ENCODE measurements around the gene MYL6. TPM values are rescaled to one million over a fixed set of nuclear protein-coding genes. Genes with fewer than 3 reads are reported as not detected.
A peak's percentile ranks its signal among the peaks of the same experiment; 100 is the strongest.
"Not testable (repeated sequence)": the region's sequence is repeated elsewhere in the genome, so short reads cannot be mapped to it uniquely, and the experiment has no call there.

Gene MYL6
- total and polyA plus RNA-seq, 4 donors, result 1,811 to 7,311 (median 4,603) TPM

DNA sequence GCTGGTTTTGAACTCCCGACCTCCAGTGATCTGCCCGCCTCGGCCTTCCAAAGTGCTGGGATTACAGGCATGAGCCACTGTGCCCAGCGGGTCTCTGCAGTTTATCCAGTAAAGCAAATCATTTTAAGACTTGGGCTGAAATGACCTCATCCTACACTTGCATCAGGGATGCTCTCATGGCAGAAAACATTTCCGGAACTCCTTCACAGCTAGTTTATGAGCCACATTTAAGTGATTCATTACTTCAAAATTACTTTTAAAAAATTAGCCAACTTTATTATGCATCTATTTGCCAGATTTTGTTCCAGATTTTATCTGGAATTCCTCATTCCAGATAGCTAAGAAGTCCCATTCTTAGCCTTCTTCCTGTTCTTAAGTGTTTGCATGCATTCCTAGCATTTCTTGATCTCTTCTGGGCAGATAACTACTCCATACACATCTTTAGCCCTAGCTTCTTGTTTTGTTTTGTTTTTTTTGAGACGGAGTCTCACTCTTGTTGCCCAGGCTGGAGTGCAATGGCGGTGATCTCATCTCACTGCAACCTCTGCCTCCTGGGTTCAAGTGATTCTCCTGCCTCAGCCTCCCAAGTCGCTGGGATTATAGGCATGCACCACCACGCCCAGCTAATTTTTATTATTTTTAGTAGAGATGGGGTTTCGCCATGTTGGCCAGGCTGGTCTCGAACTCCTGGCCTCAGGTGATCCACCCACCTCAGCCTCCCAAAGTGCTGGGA lies 38.8 kb downstream of the MYL6 start:
- H3K4me3 ChIP-seq (ENCODE audit: low read length in 2 of 2); H3K4me1 ChIP-seq (ENCODE audit: control insufficient read depth in 1 of 2, insufficient read depth in 2 of 2, low read length in 2 of 2); H3K36me3 ChIP-seq (ENCODE audit: control insufficient read depth in 1 of 2, insufficient read depth in 2 of 2, low read length in 1 of 2); H3K27me3 ChIP-seq (ENCODE audit: control insufficient read depth in 1 of 2, insufficient read depth in 2 of 2, low read length in 1 of 2); H3K9me3 ChIP-seq (ENCODE audit: control insufficient read depth, low read length); intact Hi-C loops (cut with DNase I): not testable (repeated sequence)
- peak in 1 of 2 donors; percentile 59 for DNase-seq
- H3K27ac ChIP-seq (ENCODE audit: low read depth in 1 of 2, low read length in 2 of 2), result peak overlapping the region in 1 of 2 donors; percentile 30
- 34 to 35% methylated on average over 11 of the region's 11 CpGs for WGBS, 2 donors
- peak; percentile 61 for ATAC-seq (ENCODE audit: low FRiP score)

DNA sequence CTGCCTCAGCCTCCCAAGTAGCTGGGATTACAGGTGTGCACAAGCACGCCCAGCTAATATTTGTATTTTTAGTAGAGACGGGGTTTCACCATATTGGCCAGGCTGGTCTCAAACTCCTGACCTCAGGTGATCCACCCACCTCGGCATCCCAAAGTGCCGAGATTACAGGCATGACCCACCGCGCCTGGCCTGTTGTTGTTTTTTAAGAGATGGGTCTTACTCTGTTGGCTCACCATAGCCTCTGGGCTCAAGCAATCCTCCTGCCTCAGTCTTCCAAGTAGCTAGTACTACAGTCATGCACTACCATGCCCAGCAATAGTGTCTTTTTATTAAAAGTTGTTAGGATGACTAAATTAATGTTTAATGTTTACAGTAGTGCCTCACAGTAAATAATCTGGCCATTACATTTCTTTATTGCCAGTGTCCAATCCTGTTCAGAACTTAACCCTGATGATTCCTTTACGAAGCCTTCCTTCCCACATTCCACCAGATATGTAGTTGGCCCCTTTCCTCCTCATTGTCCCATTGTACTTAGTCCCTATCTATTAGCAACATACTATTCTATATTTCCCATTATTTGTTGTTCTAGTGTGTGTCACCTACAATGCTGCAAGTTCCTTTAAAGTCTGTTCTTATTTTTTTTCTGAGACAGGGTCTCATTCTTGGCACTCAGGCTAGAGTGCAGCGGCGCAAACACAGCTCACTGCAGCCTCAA lies 39.9 kb downstream of the MYL6 start:
- H3K36me3 ChIP-seq (ENCODE audit: control insufficient read depth in 1 of 2, insufficient read depth in 2 of 2, low read length in 1 of 2), result no peaks in the 10 kb centered on the region
- H3K4me1 ChIP-seq (ENCODE audit: control insufficient read depth in 1 of 2, insufficient read depth in 2 of 2, low read length in 2 of 2), result no peaks in the 10 kb centered on the region
- no peak overlapping the region for H3K4me3 ChIP-seq (ENCODE audit: low read length in 2 of 2)
- H3K27ac ChIP-seq (ENCODE audit: low read depth in 1 of 2, low read length in 2 of 2), result no peak overlapping the region
- no peak for ATAC-seq (ENCODE audit: low FRiP score)
- no peak for DNase-seq
- 71 to 77% methylated on average over 9 of the region's 9 CpGs for WGBS, 2 donors
- intact Hi-C loops (cut with DNase I), result no loop called here
- no peaks in the 10 kb centered on the region for H3K9me3 ChIP-seq (ENCODE audit: control insufficient read depth, low read length)
- no peaks in the 10 kb centered on the region for H3K27me3 ChIP-seq (ENCODE audit: control insufficient read depth in 1 of 2, insufficient read depth in 2 of 2, low read length in 1 of 2)

DNA sequence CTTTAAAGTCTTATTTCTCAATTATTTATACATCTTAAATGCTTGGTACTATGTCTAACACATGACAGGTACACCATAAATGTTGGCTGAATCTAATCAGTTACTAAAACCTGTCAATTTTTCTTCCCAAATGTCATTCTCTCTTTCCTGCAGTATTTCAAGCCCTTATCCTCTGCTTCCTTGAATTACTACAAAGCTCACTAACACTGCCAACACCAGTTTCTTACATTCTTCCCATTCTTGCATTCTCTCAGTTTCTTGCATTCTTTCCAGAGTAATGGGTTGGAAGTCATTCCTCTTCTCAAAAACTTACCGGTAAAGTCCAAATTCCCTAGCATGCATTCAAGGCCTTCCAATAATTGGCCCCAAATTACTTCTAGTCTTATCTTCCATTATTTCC lies 40.7 kb downstream of the MYL6 start:
- ATAC-seq (ENCODE audit: low FRiP score), result no peak
- Histone ChIP-seq H3K36me3 (ENCODE audit: control insufficient read depth in 1 of 2, insufficient read depth in 2 of 2, low read length in 1 of 2) (no peaks in the 10 kb centered on the region), H3K27ac (ENCODE audit: low read depth in 1 of 2, low read length in 2 of 2) (no peak overlapping the region), H3K27me3 (ENCODE audit: control insufficient read depth in 1 of 2, insufficient read depth in 2 of 2, low read length in 1 of 2) (no peaks in the 10 kb centered on the region), H3K4me3 (ENCODE audit: low read length in 2 of 2) (no peak overlapping the region), H3K4me1 (ENCODE audit: control insufficient read depth in 1 of 2, insufficient read depth in 2 of 2, low read length in 2 of 2) (no peaks in the 10 kb centered on the region), H3K9me3 (ENCODE audit: control insufficient read depth, low read length) (no peaks in the 10 kb centered on the region)
- DNase-seq, result no peak
- intact Hi-C loops (cut with DNase I), result no loop called here
- 7% methylated on average over 1 of the region's 1 CpG for WGBS, 2 donors

DNA sequence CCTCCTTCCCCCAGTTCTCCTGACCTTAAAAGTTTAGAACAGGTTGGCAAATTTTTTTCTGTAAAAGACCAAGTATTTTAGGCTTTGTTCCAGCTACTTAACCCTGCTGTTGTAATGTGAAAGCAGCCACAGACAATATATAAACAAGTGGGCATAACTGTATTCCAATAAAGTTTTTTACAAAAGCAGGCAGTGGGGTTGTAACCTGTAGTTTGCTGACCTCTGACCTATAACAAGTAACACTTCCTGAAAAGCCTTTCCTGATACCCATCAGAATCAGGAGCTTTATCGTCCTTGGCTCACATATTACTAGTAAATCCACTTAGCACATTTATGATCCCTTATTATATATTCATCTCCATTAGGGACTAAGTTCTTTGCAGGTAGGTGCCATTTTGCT lies 44.2 kb downstream of the MYL6 start:
- DNase-seq (no peak), ATAC-seq (ENCODE audit: low FRiP score) (no peak)
- Histone ChIP-seq H3K27me3 (ENCODE audit: control insufficient read depth in 1 of 2, insufficient read depth in 2 of 2, low read length in 1 of 2) (no peaks in the 10 kb centered on the region), H3K27ac (ENCODE audit: low read depth in 1 of 2, low read length in 2 of 2) (no peak overlapping the region), H3K9me3 (ENCODE audit: control insufficient read depth, low read length) (no peaks in the 10 kb centered on the region), H3K4me3 (ENCODE audit: low read length in 2 of 2) (no peak overlapping the region), H3K36me3 (ENCODE audit: control insufficient read depth in 1 of 2, insufficient read depth in 2 of 2, low read length in 1 of 2) (peaks cover 4 to 6% of the 10 kb centered on the region in 2 donors), H3K4me1 (ENCODE audit: control insufficient read depth in 1 of 2, insufficient read depth in 2 of 2, low read length in 2 of 2) (no peaks in the 10 kb centered on the region)
- 43 to 67% methylated on average over 1 of the region's 1 CpG for WGBS, 2 donors
- intact Hi-C loops (cut with DNase I), result no loop called here

DNA sequence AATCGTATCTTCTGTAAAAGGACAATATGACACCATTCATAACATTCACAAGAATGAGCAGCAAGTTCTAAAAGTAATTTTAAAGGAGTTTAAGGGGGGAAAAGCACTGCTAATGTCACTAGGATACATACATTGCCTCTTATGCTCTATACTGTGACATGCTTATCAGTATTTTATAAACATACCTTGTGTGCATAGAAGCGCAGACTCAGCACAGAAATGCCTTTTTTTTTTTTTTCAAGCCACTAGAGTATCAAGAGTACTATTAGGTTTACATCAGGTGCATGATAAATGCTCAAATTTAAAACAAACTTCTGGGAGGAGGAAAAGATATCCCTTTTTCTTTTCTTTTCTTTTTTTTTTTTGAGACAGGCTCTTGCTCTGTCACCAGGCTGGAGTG lies 44.7 kb downstream of the MYL6 start:
- DNase-seq (no peak), ATAC-seq (ENCODE audit: low FRiP score) (no peak)
- intact Hi-C loops (cut with DNase I), result no loop called here
- Histone ChIP-seq H3K4me3 (ENCODE audit: low read length in 2 of 2) (no peak overlapping the region), H3K27me3 (ENCODE audit: control insufficient read depth in 1 of 2, insufficient read depth in 2 of 2, low read length in 1 of 2) (no peaks in the 10 kb centered on the region), H3K4me1 (ENCODE audit: control insufficient read depth in 1 of 2, insufficient read depth in 2 of 2, low read length in 2 of 2) (no peaks in the 10 kb centered on the region), H3K36me3 (ENCODE audit: control insufficient read depth in 1 of 2, insufficient read depth in 2 of 2, low read length in 1 of 2) (peaks cover 7 to 9% of the 10 kb centered on the region in 2 donors), H3K9me3 (ENCODE audit: control insufficient read depth, low read length) (no peaks in the 10 kb centered on the region), H3K27ac (ENCODE audit: low read depth in 1 of 2, low read length in 2 of 2) (no peak overlapping the region)
- 50 to 55% methylated on average over 2 of the region's 2 CpGs for WGBS, 2 donors

DNA sequence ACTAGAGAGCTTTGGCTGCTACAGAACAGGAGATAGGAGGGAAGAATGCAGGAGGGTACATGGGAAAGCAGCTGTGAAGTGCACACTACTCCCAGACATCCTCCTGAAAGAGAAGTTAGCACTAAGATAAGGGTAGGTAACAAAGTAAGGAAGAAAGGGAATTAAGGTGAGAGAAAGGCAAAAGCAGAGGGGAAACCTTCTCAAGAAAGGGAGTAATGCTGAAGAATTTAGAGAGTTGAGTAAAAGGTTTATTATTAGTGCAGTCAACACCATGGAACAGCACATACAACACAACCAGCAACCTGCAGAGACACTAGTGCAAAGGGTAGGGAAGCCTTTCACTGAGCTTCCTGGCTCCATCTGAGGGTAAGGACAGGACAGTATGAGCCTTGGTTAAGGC lies 46.1 kb downstream of the MYL6 start:
- intact Hi-C loops (cut with DNase I), result no loop called here
- DNase-seq (no peak), ATAC-seq (ENCODE audit: low FRiP score) (no peak)
- no peak overlapping the region for H3K27ac ChIP-seq (ENCODE audit: low read depth in 1 of 2, low read length in 2 of 2)
- H3K4me1 ChIP-seq (ENCODE audit: control insufficient read depth in 1 of 2, insufficient read depth in 2 of 2, low read length in 2 of 2), result no peaks in the 10 kb centered on the region
- no peaks in the 10 kb centered on the region for H3K27me3 ChIP-seq (ENCODE audit: control insufficient read depth in 1 of 2, insufficient read depth in 2 of 2, low read length in 1 of 2)
- H3K4me3 ChIP-seq (ENCODE audit: low read length in 2 of 2), result no peak overlapping the region
- peaks cover 7 to 11% of the 10 kb centered on the region in 2 donors for H3K36me3 ChIP-seq (ENCODE audit: control insufficient read depth in 1 of 2, insufficient read depth in 2 of 2, low read length in 1 of 2)
- no peaks in the 10 kb centered on the region for H3K9me3 ChIP-seq (ENCODE audit: control insufficient read depth, low read length)

DNA sequence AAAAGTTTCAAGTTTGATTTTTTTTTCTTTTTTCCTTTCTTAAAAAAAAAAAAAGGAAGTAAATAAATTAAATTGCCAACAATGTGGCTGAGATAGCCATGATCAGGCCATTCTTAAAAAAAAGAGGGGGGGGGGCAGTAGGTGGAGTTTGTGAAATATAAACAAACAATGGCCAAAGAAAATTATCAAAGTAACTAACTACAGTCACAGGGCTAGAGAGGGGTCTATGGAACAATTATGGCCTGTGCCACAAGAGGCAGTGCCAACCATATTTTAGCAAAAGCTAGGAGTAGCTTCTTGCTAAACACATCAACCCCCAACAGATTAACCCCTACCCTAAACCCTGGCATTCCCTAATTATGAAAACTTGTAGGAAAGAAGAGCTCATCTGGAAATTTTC lies 47.3 kb downstream of the MYL6 start:
- no peak overlapping the region for H3K4me3 ChIP-seq (ENCODE audit: low read length in 2 of 2)
- H3K27me3 ChIP-seq (ENCODE audit: control insufficient read depth in 1 of 2, insufficient read depth in 2 of 2, low read length in 1 of 2), result no peaks in the 10 kb centered on the region
- peaks cover 7 to 16% of the 10 kb centered on the region in 2 donors for H3K36me3 ChIP-seq (ENCODE audit: control insufficient read depth in 1 of 2, insufficient read depth in 2 of 2, low read length in 1 of 2)
- ATAC-seq (ENCODE audit: low FRiP score) (no peak), DNase-seq (no peak)
- H3K27ac ChIP-seq (ENCODE audit: low read depth in 1 of 2, low read length in 2 of 2), result peak overlapping the region in 1 of 2 donors; percentile 15
- no peaks in the 10 kb centered on the region for H3K9me3 ChIP-seq (ENCODE audit: control insufficient read depth, low read length)
- intact Hi-C loops (cut with DNase I), result no loop called here
- H3K4me1 ChIP-seq (ENCODE audit: control insufficient read depth in 1 of 2, insufficient read depth in 2 of 2, low read length in 2 of 2), result no peaks in the 10 kb centered on the region

DNA sequence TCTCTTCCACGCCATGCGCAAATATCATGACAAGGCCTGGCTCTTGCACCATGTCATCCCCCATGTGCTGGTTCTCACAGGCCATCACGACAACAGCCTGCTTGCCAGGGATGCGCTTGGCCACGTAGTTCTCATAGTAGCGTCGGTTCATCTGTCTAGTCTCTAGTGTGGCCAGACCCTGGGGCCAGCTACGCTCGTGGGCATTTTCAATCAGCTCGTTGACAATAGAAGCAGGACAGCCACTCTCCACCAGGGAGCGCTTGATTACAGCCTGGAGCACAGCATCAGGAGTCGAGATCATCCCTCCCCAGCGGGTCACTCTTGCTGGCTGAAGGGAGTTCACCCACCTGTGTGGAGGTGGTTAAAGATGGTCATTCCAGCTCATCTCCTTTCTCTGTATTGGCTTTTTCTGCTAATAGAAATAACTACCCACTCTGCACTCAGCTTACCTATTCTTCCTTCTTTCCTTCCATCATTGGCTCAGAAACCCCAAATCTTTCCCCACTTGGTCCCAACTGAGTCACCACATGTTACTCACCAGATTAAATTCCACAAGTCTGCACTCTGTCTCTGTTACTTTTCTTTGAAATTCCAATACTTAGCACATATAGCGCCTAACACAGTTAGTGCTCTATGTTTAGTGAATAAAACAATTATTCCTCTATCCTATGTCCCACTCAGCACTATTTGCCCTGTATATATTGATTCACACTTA lies 48.5 kb downstream of the MYL6 start:
- intact Hi-C loops (cut with DNase I), result loop anchor here in 1 of 2 donors (2.0 kb wide), 1 partner anchor 18 kb away; the partner anchor contains the start of gene NABP2
- Histone ChIP-seq H3K27ac (ENCODE audit: low read depth in 1 of 2, low read length in 2 of 2) (no peak overlapping the region), H3K36me3 (ENCODE audit: control insufficient read depth in 1 of 2, insufficient read depth in 2 of 2, low read length in 1 of 2) (peaks cover 7 to 16% of the 10 kb centered on the region in 2 donors), H3K4me1 (ENCODE audit: control insufficient read depth in 1 of 2, insufficient read depth in 2 of 2, low read length in 2 of 2) (no peaks in the 10 kb centered on the region), H3K9me3 (ENCODE audit: control insufficient read depth, low read length) (no peaks in the 10 kb centered on the region), H3K27me3 (ENCODE audit: control insufficient read depth in 1 of 2, insufficient read depth in 2 of 2, low read length in 1 of 2) (no peaks in the 10 kb centered on the region), H3K4me3 (ENCODE audit: low read length in 2 of 2) (no peak overlapping the region)
- peak; percentile 68 for ATAC-seq (ENCODE audit: low FRiP score)
- 46 to 48% methylated on average over 14 of the region's 14 CpGs for WGBS, 2 donors
- peak in 1 of 2 donors; percentile 69 for DNase-seq
